SK-N-SH (cell line): ENCODE measurements around the gene MAGI2. TPM values are rescaled to one million over a fixed set of nuclear protein-coding genes. Genes with fewer than 3 reads are reported as not detected.
A peak's percentile ranks its signal among the peaks of the same experiment; 100 is the strongest.

Experiments
- CTCF ChIA-PET: fragments of 300-600, 350-600 bp; formaldehyde crosslinking; extraction: SDS; loops from one replicate; lab custom pipeline; 2021; lab: Yijun Ruan, JAX
- POLR2A ChIA-PET: fragments of 350-600 bp; sonication (Branson Sonifier 250); formaldehyde crosslinking; extraction: SDS; loops from one replicate; lab custom pipeline; 2020; ENCODE audit warnings: antibody characterized with exemption, inconsistent platforms; lab: Yijun Ruan, JAX
- DNase-seq: peaks from one replicate; pipeline ENCODE4 v3.0.0; 2012
- H2AFZ ChIP-seq: fragments of 200-600 bp; sonication (generic); 2 replicates; pipeline ENCODE4 v1.8.1; 2016; ENCODE audit warnings: antibody characterized with exemption, mild to moderate bottlenecking, low read depth
- H3F3A ChIP-seq: fragments of 200-600 bp; sonication (generic); replicated peaks from 2 replicates; pipeline ENCODE3; 2016; ENCODE audit warnings: antibody characterized with exemption, mild to moderate bottlenecking; ENCODE audit not compliant: insufficient read depth
- H3K27ac ChIP-seq, 2 experiments: fragments of 200-500 bp in 1 of 2; fragments of 200-600 bp in 1 of 2; sonication (Bioruptor generic) in 1 of 2; sonication (generic), shearing (Covaris generic) in 1 of 2; 2 replicates each; pipeline versions ENCODE4 v1.5.1 to v1.6.1; 2014 to 2016; ENCODE audit warnings: low read depth in 2 of 2, inconsistent platforms in 1 of 2, low read length in 1 of 2, mild to moderate bottlenecking in 1 of 2, mixed read lengths in 1 of 2
- H3K27me3 ChIP-seq: fragments of 200-600 bp; sonication (generic), shearing (Covaris generic); 2 replicates; pipeline ENCODE4 v1.6.1; 2016; ENCODE audit warnings: mixed run types; ENCODE audit not compliant: insufficient read depth
- H3K36me3 ChIP-seq, 2 experiments: fragments of 200-500 bp in 1 of 2; fragments of 200-600 bp in 1 of 2; sonication (Bioruptor generic) in 1 of 2; sonication (generic) in 1 of 2; replicated peaks in 1 of 2; 2 replicates each; pipeline versions ENCODE3 to v1.5.1; 2014 to 2016; ENCODE audit warnings: low read length in 1 of 2, mild to moderate bottlenecking in 1 of 2; ENCODE audit not compliant: insufficient read depth in 2 of 2, control insufficient read depth in 1 of 2
- H3K4me1 ChIP-seq, 2 experiments: fragments of 200-500 bp in 1 of 2; fragments of 200-600 bp in 1 of 2; sonication (Bioruptor generic) in 1 of 2; sonication (generic), shearing (Covaris generic) in 1 of 2; 2 replicates each; pipeline versions ENCODE4 v1.5.1 to v1.6.1; 2014 to 2016; ENCODE audit warnings: low read depth in 1 of 2, low read length in 1 of 2, mixed run types in 1 of 2; ENCODE audit not compliant: insufficient read depth in 2 of 2, control insufficient read depth in 1 of 2
- H3K4me2 ChIP-seq: fragments of 200-600 bp; sonication (generic), shearing (Covaris generic); 2 replicates; pipeline ENCODE4 v1.6.1; 2017; ENCODE audit warnings: mixed run types
- H3K4me3 ChIP-seq, 2 experiments: fragments of 200-500 bp in 1 of 2; fragments of 200-600 bp in 1 of 2; sonication (Bioruptor generic) in 1 of 2; sonication (generic), shearing (Covaris generic) in 1 of 2; 2 replicates each; pipeline versions ENCODE4 v1.5.1 to v1.8.1; 2014 to 2016; ENCODE audit warnings: low read depth in 2 of 2, inconsistent platforms in 1 of 2, low read length in 1 of 2, mild to moderate bottlenecking in 1 of 2, mixed read lengths in 1 of 2, moderate library complexity in 1 of 2
- H3K79me2 ChIP-seq: fragments of 200-600 bp; sonication (generic); 2 replicates; pipeline ENCODE4 v1.8.1; 2017; ENCODE audit warnings: mild to moderate bottlenecking; ENCODE audit not compliant: insufficient read depth
- H3K9ac ChIP-seq: fragments of 200-600 bp; sonication (generic); 2 replicates; pipeline ENCODE4 v1.6.1; 2017; ENCODE audit warnings: mixed run types
- H3K9me2 ChIP-seq: fragments of 200-600 bp; sonication (generic); 2 replicates; pipeline ENCODE4 v1.6.1; 2017; ENCODE audit warnings: mixed run types
- H3K9me3 ChIP-seq: fragments of 200-600 bp; sonication (generic); 2 replicates; pipeline ENCODE4 v1.6.1; 2017; ENCODE audit warnings: mixed run types, mild to moderate bottlenecking, moderate library complexity
- H4K20me1 ChIP-seq: fragments of 200-600 bp; sonication (generic); 2 replicates; pipeline ENCODE4 v1.6.1; 2017; ENCODE audit warnings: mild to moderate bottlenecking, mixed run types; ENCODE audit not compliant: insufficient read depth
- CHD2 ChIP-seq: fragments of 150-350 bp; IDR thresholded peaks from 2 replicates; pipeline ENCODE4 v1.6.1; 2018; ENCODE audit warnings: low read length; ENCODE audit not compliant: partially characterized antibody
- CTCF ChIP-seq: fragments of 200-600 bp; sonication (generic); IDR thresholded peaks from 2 replicates; pipeline ENCODE4 v1.6.1; 2017; ENCODE audit warnings: antibody characterized with exemption, mild to moderate bottlenecking, moderate library complexity
- ELF1 ChIP-seq: IDR thresholded peaks from 2 replicates; pipeline ENCODE4 v1.4.0; 2012
- EP300 ChIP-seq, 2 experiments: IDR thresholded peaks; 2 replicates each; pipeline versions ENCODE4 v1.4.0 to v1.6.1; 2012; ENCODE audit warnings: borderline replicate concordance in 1 of 2, low read depth in 1 of 2, low read length in 1 of 2
- GABPA ChIP-seq: IDR thresholded peaks from 2 replicates; pipeline ENCODE4 v1.4.0; 2012; ENCODE audit warnings: low read depth, mild to moderate bottlenecking
- GATA2 ChIP-seq: sonication (generic); formaldehyde crosslinking; IDR thresholded peaks from 2 replicates; pipeline ENCODE4 v1.5.0; 2020; ENCODE audit warnings: mild to moderate bottlenecking, missing genetic modification reagents
- JUND ChIP-seq: IDR thresholded peaks from 2 replicates; pipeline ENCODE4 v1.4.0; 2012
- MEF2A ChIP-seq: IDR thresholded peaks from 2 replicates; pipeline ENCODE4 v1.4.0; 2012; ENCODE audit warnings: low read depth, borderline replicate concordance
- NFIC ChIP-seq: IDR thresholded peaks from 2 replicates; pipeline ENCODE4 v1.4.0; 2012; ENCODE audit warnings: borderline replicate concordance
- NRF1 ChIP-seq: IDR thresholded peaks from 2 replicates; pipeline ENCODE4 v1.6.1; 2012; ENCODE audit warnings: low read depth, mild to moderate bottlenecking, low read length
- PBX3 ChIP-seq: IDR thresholded peaks from 2 replicates; pipeline ENCODE4; 2012
- RAD21 ChIP-seq: IDR thresholded peaks from 2 replicates; pipeline ENCODE4 v1.6.1; 2012; ENCODE audit warnings: mild to moderate bottlenecking, low read length
- RCOR1 ChIP-seq: fragments of 150-350 bp; IDR thresholded peaks from 2 replicates; pipeline ENCODE4 v1.6.1; 2017; ENCODE audit warnings: antibody characterized with exemption, low read length
- REST ChIP-seq: IDR thresholded peaks from 2 replicates; pipeline ENCODE4 v1.6.1; 2012; ENCODE audit warnings: mild to moderate bottlenecking, low read depth, low read length, moderate library complexity
- RXRA ChIP-seq: IDR thresholded peaks from 2 replicates; pipeline ENCODE4 v1.4.0; 2012; ENCODE audit warnings: low read depth, mild to moderate bottlenecking, borderline replicate concordance
- TAF1 ChIP-seq: IDR thresholded peaks from 2 replicates; pipeline ENCODE4 v1.6.1; 2012; ENCODE audit warnings: low read depth, mild to moderate bottlenecking, low read length, moderate library complexity, borderline replicate concordance
- TCF12 ChIP-seq: IDR thresholded peaks from 2 replicates; pipeline ENCODE4 v1.4.0; 2012
- USF2 ChIP-seq: fragments of 150-350 bp; IDR thresholded peaks from 2 replicates; pipeline ENCODE4 v1.6.1; 2017; ENCODE audit warnings: antibody characterized with exemption, low read length, low read depth, borderline replicate concordance
- YY1 ChIP-seq: IDR thresholded peaks from 2 replicates; pipeline ENCODE4 v1.4.0; 2012; ENCODE audit warnings: low read depth, mild to moderate bottlenecking
- ZBTB33 ChIP-seq: IDR thresholded peaks from 2 replicates; pipeline ENCODE4 v1.4.0; 2012; ENCODE audit warnings: low read depth, borderline replicate concordance
- polyA plus RNA-seq, 3 experiments: library from polyadenylated mRNA; depleted of rRNA; stranded (reverse); fragments of >200 nt; gene quantifications; 2 replicates each; pipeline ENCODE4 v1.2.3, GENCODE V29; 2012
- TF ChIP-seq, protein P1 (sequence below): fragments of 150-350 bp; IDR thresholded peaks from 2 replicates; pipeline ENCODE4 v1.6.1; 2016; ENCODE audit warnings: mild to moderate bottlenecking, low read depth, low read length

Gene MAGI2
- polyA plus RNA-seq, 1 of the 3 experiments (the other 2 are of a cell fraction): 1.1 TPM

GRCh38 chr7:79090543-79090942 lies 362.9 kb downstream of the MAGI2 start (continued):
- no peak for TF ChIP-seq MEF2A
- TF ChIP-seq ELF1: no peak
- TF ChIP-seq EP300 (IDR thresholded peaks at IDR 0.05; ENCODE audit: borderline replicate concordance in 1 of 2, low read depth in 1 of 2, low read length in 1 of 2): peak in 1 of 2 experiments; percentile 68; a peak in 2 of 4 replicates
- no peak for TF ChIP-seq CTCF
- no peak for TF ChIP-seq CHD2
- TF ChIP-seq, protein P1, sequence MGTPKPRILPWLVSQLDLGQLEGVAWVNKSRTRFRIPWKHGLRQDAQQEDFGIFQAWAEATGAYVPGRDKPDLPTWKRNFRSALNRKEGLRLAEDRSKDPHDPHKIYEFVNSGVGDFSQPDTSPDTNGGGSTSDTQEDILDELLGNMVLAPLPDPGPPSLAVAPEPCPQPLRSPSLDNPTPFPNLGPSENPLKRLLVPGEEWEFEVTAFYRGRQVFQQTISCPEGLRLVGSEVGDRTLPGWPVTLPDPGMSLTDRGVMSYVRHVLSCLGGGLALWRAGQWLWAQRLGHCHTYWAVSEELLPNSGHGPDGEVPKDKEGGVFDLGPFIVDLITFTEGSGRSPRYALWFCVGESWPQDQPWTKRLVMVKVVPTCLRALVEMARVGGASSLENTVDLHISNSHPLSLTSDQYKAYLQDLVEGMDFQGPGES: no peak
- TF ChIP-seq GATA2: no peak
- TF ChIP-seq NRF1: no peak
- no peak for TF ChIP-seq USF2
- TF ChIP-seq GABPA: no peak
- TF ChIP-seq TCF12: peak; percentile 69
- no peak for TF ChIP-seq RAD21
- TF ChIP-seq JUND: peak; percentile 55
- no peak for TF ChIP-seq ZBTB33
- 0 out of 2 replicates have a peak, but pooled peaks have one; percentile 16 for TF ChIP-seq RXRA
- no peak for TF ChIP-seq YY1
- no peak for TF ChIP-seq RCOR1
- no peak for TF ChIP-seq TAF1
- 0 out of 2 replicates have a peak, but pooled peaks have one; percentile 10 for TF ChIP-seq NFIC

DNA sequence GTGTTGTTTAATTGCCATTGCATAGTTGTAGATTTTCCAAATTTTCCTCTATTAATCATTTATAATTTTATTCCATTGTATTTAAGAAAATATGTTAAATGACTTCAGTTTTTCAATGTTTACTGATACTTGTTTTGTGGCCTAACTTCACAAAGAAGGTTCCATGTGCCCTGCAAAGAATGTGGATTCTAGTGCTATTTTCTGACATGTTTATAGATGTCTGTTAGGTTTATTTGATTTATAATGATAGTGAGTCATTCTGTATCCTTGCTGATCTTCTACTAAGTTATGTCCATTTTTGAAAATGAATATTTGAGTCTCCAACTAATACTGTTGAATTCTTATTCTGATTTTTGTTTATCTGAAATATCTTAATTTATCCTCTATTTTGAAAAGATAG lies 369.0 kb downstream of the MAGI2 start:
- H3K4me1 ChIP-seq: no peaks in the 10 kb centered on the region
- H3K27ac ChIP-seq: no peak overlapping the region
- H4K20me1 ChIP-seq: no peaks in the 10 kb centered on the region
- peaks cover 4% of the 10 kb centered on the region for H3F3A ChIP-seq
- no peak overlapping the region for H3K9ac ChIP-seq
- no peaks in the 10 kb centered on the region for H3K9me2 ChIP-seq
- no peak overlapping the region for H3K4me3 ChIP-seq
- no peak overlapping the region for H3K4me2 ChIP-seq
- TF ChIP-seq REST (no peak), RAD21 (no peak), NFIC (no peak), ELF1 (no peak), PBX3 (peak; percentile 35; the same call in 1 of the 2 replicates), MEF2A (no peak)
- POLR2A ChIA-PET: no interaction called here
- CTCF ChIA-PET: no interaction called here
- H3K9me3 ChIP-seq: peaks cover 30% of the 10 kb centered on the region
- H3K79me2 ChIP-seq: no peaks in the 10 kb centered on the region
- no peak for DNase-seq
- H2AFZ ChIP-seq: no peak overlapping the region
- H3K27me3 ChIP-seq: no peaks in the 10 kb centered on the region
- H3K36me3 ChIP-seq: peaks cover 0 to 3% of the 10 kb centered on the region in 2 experiments
